PFSK-1 (cell line): ENCODE measurements around the gene ENTPD5.

Experiments
- FOXP2 ChIP-seq: optimal IDR thresholded peaks from 2 replicates; pipeline ENCODE3; 2011; ENCODE audit warnings: borderline replicate concordance, control low read depth, inconsistent platforms; ENCODE audit not compliant: insufficient read depth; ENCODE audit errors: extremely low read length, extremely low read depth
- POLR2AphosphoS5 ChIP-seq: IDR thresholded peaks from 2 replicates; pipeline ENCODE4 v1.6.1; 2012; ENCODE audit warnings: low read depth, mild to moderate bottlenecking, control low read depth, low read length, moderate library complexity
- REST ChIP-seq, 2 experiments: IDR thresholded peaks; 2 replicates each; pipeline versions ENCODE4 v1.6.1 to v1.8.0; 2011 to 2012; ENCODE audit warnings: low read depth in 2 of 2, low read length in 2 of 2, control low read depth in 1 of 2, inconsistent platforms in 1 of 2, mild to moderate bottlenecking in 1 of 2, moderate library complexity in 1 of 2; ENCODE audit not compliant: insufficient read depth in 1 of 2
- SIN3A ChIP-seq: IDR thresholded peaks from 2 replicates; pipeline ENCODE4 v1.6.1; 2012; ENCODE audit warnings: mild to moderate bottlenecking, low read length, moderate library complexity, borderline replicate concordance; ENCODE audit not compliant: insufficient read depth
- TAF1 ChIP-seq: IDR thresholded peaks from 2 replicates; pipeline ENCODE4 v1.6.1; 2012; ENCODE audit warnings: low read length, control low read depth, borderline replicate concordance; ENCODE audit not compliant: insufficient read depth

- no peak for TF ChIP-seq POLR2AphosphoS5
- TF ChIP-seq SIN3A, result no peak
- TF ChIP-seq REST (IDR thresholded peaks at IDR 0.05; ENCODE audit: insufficient read depth in 1 of 2, low read depth in 2 of 2, low read length in 2 of 2), result no peak
- TF ChIP-seq TAF1, result no peak
- TF ChIP-seq FOXP2, result no peak
Measured at GRCh38 chr14:74042296-74042695, 23.2 kb upstream of the ENTPD5 start.
